IPS-18a (cell line): Measurements from ENCODE around the gene NF1.
A peak's percentile ranks its signal among the peaks of the same experiment; 100 is the strongest.
"Not testable (repeated sequence)": the region's sequence is repeated elsewhere in the genome, so short reads cannot be mapped to it uniquely, and the experiment has no call there.

Experiments used
- H3K27ac ChIP-seq: one replicate; pipeline ENCODE4 v1.5.1; 2013; ENCODE audit warnings: low read length
- H3K27me3 ChIP-seq: one replicate; pipeline ENCODE4 v1.6.1; 2013; ENCODE audit warnings: mild to moderate bottlenecking, low read length; ENCODE audit not compliant: control insufficient read depth, insufficient read depth
- H3K36me3 ChIP-seq: one replicate; pipeline ENCODE4 v1.6.1; 2013; ENCODE audit warnings: low read depth, low read length; ENCODE audit not compliant: control insufficient read depth
- H3K4me1 ChIP-seq: one replicate; pipeline ENCODE4 v1.6.1; 2013; ENCODE audit warnings: low read depth, low read length; ENCODE audit not compliant: control insufficient read depth
- H3K4me3 ChIP-seq: one replicate; pipeline ENCODE4 v1.5.1; 2013; ENCODE audit warnings: low read length
- H3K9ac ChIP-seq: one replicate; pipeline ENCODE4 v1.6.1; 2013; ENCODE audit warnings: mild to moderate bottlenecking, low read length, moderate library complexity
- H3K9me3 ChIP-seq: one replicate; pipeline ENCODE4 v1.6.1; 2013; ENCODE audit warnings: low read depth, low read length; ENCODE audit not compliant: control insufficient read depth

The NF1 gene

DNA sequence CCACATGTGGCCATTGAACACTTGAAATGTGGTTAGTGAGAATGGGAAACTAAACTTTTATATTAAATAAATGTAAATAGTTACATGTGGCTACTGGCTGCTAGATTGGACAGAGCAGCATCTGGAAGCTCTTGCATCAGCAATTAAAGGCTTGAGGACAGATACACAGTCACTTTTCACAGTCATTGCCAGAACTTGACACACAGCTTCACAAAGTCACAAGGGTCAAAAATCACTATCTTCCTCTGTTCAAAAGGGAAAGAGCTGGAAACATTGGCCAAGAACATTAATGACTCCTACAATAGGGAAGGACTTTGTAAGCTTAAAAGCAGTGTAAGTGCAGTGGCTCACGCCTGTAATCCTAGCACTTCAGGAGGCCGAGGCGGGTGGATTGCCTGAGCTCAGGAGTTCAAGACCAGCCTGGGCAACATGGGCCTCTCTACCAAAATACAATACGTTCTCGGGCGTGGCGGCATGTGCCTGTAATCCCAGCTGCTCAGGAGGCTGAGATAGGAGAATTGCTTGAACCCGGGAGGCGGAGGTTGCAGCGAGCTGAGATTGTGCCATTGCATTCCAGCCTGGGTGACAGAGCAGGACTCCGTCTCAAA lies 288.0 kb downstream of the NF1 start:
- not testable (repeated sequence) for H3K9me3 ChIP-seq, H3K9ac ChIP-seq, H3K27ac ChIP-seq, H3K27me3 ChIP-seq, H3K4me3 ChIP-seq, H3K36me3 ChIP-seq
- H3K4me1 ChIP-seq: peaks cover 11% of the 10 kb centered on the region

DNA sequence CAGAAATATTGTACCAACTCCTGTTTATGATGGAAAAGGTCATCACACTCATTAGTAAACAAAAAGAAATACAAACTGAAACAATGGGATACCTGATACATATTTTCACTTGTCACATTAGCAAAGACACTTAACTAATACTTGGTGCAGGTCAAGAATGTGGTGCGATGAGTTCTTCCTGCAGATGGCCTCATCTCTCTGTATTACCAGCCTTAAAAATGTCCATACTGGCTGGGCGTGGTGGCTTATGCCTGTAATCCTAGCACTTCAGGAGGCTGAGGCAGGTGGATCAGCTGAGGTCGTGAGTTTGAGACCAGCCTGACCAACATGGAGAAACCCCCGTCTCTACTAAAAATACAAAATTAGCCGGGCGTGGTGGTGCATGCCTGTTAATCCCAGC lies 288.7 kb downstream of the NF1 start:
- H3K4me3 ChIP-seq, H3K9ac ChIP-seq, H3K36me3 ChIP-seq, H3K27me3 ChIP-seq, H3K9me3 ChIP-seq, H3K27ac ChIP-seq, H3K4me1 ChIP-seq: not testable (repeated sequence)

DNA sequence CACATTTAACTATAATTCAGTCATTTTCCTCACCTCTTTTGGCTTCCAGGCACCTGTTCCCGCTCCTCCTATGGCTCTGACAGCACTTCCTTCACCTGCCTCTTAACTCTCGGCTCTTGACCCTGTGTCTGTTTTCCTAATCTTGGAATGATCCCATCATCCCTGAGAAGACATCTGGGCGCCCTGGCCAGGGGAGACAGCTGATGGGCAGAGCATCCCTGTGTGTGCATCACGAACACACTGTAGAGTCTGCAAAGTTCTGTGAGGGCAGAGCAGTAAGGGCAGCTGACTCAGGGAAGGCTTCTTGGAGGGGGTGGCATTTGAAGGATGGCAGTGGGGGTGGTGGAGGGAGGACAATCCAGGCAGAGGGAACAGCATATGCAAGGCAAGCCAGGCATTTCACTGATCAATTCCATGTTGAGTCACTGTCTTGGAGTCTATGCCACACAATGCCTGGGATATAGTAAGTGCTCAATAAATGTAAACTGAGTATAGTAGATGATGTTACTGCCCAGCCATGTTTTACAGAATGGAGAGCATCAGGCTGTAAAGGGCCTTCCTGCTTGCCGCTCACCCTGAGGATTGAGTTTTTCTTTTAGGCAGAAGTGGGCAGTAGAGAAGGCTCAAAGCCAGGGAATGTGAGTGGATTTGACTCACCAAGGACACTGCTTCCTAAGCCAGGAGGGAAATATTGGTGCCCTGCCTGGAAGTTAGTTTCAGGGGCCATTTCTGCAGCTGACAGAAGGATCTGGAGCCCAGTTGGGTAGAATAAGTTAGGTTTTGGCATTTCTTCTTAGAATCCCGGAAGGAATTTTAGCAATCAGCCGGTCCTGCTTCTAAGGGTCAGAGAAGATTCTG lies 290.9 kb downstream of the NF1 start:
- H3K36me3 ChIP-seq: no peaks in the 10 kb centered on the region
- H3K9ac ChIP-seq: no peak overlapping the region
- H3K4me1 ChIP-seq: peaks cover 3% of the 10 kb centered on the region
- no peaks in the 10 kb centered on the region for H3K9me3 ChIP-seq
- H3K4me3 ChIP-seq: no peak overlapping the region
- H3K27ac ChIP-seq: no peak overlapping the region
- H3K27me3 ChIP-seq: peaks cover 17% of the 10 kb centered on the region

DNA sequence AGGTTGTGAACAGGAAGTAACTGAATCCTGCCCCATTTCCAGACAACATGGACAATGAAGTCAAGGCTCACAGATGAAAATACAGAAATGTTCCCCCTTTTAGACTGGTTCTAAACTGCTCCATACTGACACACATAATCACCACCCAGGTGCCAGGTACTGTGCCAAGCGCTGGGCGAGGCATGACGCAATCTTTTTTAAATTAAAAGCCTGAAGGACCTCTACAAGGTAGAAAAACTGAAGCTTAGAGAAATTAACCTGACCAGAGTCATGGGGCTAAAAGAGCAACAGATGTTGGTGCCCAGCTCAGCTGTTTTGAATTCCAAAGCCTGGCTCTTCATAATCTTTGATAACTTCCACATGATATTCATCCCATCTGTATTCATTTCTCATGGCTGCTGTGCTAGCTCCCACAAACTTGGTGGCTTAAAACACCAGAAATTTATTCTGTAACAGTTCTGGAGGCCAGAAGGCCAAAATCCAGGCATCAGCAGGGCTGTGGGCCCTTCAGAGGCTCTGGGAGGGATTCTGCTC lies 291.8 kb downstream of the NF1 start:
- peaks cover 23% of the 10 kb centered on the region for H3K27me3 ChIP-seq
- no peaks in the 10 kb centered on the region for H3K9me3 ChIP-seq

DNA sequence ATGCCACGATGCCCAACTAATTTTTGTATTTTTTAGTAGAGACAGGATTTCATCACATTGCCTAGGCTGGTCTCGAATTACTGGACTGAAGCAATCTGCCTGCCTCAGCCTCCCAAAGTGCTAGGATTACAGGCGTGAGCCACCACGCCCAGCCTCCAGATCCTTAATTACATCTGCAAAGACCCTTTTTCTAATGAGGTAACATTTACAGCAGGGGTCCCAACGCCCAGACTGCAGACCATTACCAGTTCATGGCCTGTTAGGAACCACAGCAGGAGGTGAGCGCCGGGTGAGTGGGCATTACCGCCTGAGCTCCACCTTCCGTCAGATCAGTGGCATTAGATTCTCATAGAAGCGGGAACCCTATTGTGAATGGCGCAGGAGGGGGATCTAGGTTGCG lies 292.7 kb downstream of the NF1 start:
- no peaks in the 10 kb centered on the region for H3K9me3 ChIP-seq
- H3K4me1 ChIP-seq: peaks cover 3% of the 10 kb centered on the region
- no peaks in the 10 kb centered on the region for H3K36me3 ChIP-seq
- no peak overlapping the region for H3K9ac ChIP-seq
- no peak overlapping the region for H3K4me3 ChIP-seq
- peaks cover 29% of the 10 kb centered on the region for H3K27me3 ChIP-seq
- H3K27ac ChIP-seq: no peak overlapping the region

More for the DNA sequence above, 291.8 kb downstream of the NF1 start:
- Histone ChIP-seq H3K4me3 (no peak overlapping the region), H3K4me1 (peaks cover 3% of the 10 kb centered on the region), H3K9ac (no peak overlapping the region), H3K27ac (no peak overlapping the region), H3K36me3 (no peaks in the 10 kb centered on the region)

DNA sequence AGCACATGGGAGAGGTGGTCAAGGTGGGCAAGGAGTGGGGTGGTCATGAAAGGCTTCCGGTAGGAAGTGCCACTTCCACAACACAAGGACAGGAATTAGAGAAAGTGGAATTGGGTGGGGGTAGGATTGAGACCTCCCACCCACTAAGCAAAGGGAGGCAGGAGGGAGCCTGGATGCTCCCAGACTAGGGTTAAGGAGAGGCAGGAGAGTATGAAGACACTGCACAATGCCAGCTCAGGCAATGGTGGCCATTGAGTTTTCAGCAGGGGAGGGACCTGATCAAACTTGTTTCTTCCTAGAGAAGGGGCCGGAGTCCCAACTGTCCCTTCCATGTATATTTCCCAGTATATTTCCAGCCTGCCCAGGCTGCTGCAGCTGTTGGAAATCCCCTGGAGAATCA lies 293.6 kb downstream of the NF1 start:
- no peak overlapping the region for H3K27ac ChIP-seq
- no peaks in the 10 kb centered on the region for H3K9me3 ChIP-seq
- H3K4me3 ChIP-seq: no peak overlapping the region
- H3K9ac ChIP-seq: no peak overlapping the region
- H3K4me1 ChIP-seq: peaks cover 3% of the 10 kb centered on the region
- peaks cover 38% of the 10 kb centered on the region for H3K27me3 ChIP-seq
- no peaks in the 10 kb centered on the region for H3K36me3 ChIP-seq

DNA sequence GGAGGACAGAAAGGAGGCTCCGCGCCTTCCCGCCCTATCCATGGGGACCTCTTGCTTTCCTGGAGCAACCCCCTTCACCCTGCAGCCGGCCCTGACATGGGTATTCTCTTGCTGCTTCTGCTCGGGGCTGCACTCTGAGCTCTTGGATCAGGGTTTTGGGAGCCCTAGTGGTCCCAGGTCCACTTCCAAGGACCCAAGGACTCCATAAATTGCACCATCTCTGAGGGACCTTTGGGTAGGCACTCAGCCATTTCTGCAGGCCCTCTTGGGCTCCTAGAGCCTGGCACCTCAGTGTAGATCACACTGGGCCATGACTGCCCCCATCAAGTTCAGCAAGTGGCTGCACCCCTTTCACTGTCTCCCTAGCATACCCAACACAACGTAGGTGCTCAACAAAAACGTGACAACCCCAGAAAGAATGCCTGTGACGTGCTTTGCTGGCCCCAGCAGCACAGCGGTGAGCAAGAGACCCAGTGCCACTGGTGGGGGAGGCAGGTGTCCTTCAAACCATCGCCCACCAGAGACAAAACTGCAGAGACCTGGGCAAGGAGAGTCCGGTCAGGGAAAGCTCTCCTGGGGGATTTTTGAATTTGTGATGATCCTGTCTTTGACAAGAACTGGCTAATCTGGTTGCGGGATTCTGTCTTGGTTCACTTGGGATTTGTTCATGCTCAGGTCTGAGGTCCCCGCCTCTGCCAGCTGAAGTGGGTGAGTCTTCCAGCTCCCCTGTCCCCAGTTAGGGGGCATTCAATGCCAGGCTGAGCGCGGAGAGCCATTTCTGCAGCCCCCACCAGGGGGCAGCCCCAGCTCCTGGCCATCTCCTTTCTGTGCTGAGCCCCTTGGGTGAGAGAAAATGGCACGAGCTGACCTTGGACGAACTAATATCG lies 294.2 kb downstream of the NF1 start:
- Histone ChIP-seq H3K36me3 (no peaks in the 10 kb centered on the region), H3K9me3 (no peaks in the 10 kb centered on the region), H3K27me3 (peaks cover 41% of the 10 kb centered on the region), H3K4me3 (no peak overlapping the region), H3K9ac (no peak overlapping the region), H3K4me1 (peaks cover 3% of the 10 kb centered on the region), H3K27ac (no peak overlapping the region)

DNA sequence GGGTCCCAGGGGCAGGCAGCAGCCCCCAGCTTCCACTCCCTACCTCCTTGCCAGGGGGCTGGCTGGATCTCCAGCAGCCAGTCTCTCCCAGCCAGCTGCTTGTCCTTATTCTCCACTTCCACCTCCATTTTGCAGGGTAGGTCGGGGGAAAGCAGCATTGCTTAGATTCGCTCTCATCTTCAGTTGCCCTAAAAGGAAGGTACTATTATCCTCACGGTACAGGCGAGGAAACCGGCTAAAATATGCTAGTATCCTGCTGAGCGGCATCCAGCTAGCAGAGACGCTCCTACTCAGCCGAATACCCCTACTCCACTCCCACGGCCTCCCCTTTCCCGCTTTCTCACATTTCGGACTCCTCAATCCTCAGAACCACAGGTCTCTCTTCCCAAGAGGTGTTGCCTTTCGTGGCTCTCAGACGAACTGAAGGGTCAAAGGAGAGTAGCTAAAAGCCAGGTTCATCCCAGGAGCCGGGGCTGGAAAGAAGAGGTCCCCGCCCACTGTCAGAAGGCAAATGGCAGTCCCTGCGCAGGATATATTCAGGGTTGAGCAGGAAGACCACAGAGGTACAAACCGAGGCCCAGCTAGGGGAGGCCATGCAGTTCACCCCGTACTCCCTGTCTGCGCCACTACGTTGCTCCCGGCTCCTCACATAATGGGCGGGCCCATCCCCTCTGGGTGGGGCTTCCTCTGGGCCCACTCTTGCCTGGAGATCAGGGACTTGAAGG lies 295.0 kb downstream of the NF1 start:
- Histone ChIP-seq H3K27ac (no peak overlapping the region), H3K4me1 (peaks cover 3% of the 10 kb centered on the region), H3K9ac (no peak overlapping the region), H3K36me3 (no peaks in the 10 kb centered on the region), H3K4me3 (no peak overlapping the region), H3K9me3 (no peaks in the 10 kb centered on the region), H3K27me3 (peaks cover 41% of the 10 kb centered on the region)

DNA sequence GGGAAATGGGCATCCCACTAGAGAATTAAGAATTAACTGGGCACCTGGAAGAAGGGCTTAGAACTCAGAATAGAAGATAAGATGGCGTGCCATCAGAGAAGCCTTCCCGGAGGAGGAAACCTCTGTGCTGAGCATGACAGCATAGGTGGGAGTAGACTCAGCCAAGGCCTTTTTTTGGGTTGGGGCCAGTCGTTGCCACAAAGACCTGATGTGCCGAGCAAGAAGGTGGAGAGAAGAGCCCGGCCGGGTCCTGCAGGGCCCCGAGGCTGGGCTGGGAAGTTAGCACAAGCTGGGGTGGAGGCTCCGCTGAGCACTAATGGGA lies 295.6 kb downstream of the NF1 start:
- Histone ChIP-seq H3K27me3 (peaks cover 41% of the 10 kb centered on the region), H3K4me3 (no peak overlapping the region), H3K9ac (no peak overlapping the region), H3K36me3 (no peaks in the 10 kb centered on the region), H3K9me3 (no peaks in the 10 kb centered on the region), H3K4me1 (peaks cover 3% of the 10 kb centered on the region), H3K27ac (no peak overlapping the region)

DNA sequence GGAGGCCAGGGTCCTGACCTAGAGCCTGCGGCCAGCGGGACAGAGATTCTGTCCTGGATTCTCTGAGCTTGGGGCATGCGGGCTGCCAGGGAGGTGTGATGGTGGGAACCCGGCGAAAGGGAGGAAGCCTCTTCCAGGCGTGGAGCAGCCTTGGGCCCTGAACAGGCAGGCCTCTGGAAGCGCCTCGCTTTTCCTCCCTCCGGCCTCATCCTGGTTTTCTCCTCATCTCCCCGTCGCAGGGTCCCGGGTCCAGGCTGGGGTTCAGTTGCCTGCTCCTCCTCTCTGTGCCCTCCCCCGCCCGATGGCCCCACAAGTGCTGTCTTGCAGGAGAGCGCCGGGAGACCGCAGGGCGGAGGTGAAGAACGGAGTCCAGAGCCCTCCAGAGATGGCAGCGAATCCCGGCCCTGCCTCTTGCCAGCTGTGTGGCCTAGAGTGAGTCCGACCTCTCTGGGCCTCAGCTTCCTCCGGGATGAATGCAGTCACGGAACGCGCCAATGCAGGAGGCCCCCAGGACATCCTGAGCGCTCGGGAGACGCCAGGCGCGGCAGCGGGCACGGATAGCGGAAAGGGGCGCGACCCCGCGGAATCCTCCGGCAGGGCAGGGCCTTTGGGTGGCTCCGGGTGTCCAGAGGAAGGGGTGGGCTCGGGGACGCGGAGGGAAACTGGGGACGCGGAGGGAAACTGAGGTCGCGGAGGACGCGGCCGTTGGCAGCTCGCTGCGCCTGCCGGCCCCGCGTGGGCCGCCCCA lies 296.1 kb downstream of the NF1 start:
- Histone ChIP-seq H3K36me3 (no peaks in the 10 kb centered on the region), H3K9me3 (no peaks in the 10 kb centered on the region), H3K9ac (no peak overlapping the region), H3K27me3 (peaks cover 41% of the 10 kb centered on the region), H3K27ac (no peak overlapping the region), H3K4me3 (peak overlapping the region; percentile 55), H3K4me1 (peaks cover 3% of the 10 kb centered on the region)
